ENCODE data around the gene MAN1A1.
"Not testable (repeated sequence)": the region's sequence is repeated elsewhere in the genome, so short reads cannot be mapped to it uniquely, and the experiment has no call there.

MAN1A1 gene

GRCh38 chr6:119170447-119171087 lies 179.0 kb downstream of the MAN1A1 start:
- no peak overlapping the region for H3K9ac ChIP-seq (ENCODE audit: low read length)
- H3K4me3 ChIP-seq (ENCODE audit: low read length): no peak overlapping the region
- no peak overlapping the region for H3K27ac ChIP-seq (ENCODE audit: low read length)
- H3K4me2 ChIP-seq (ENCODE audit: low read depth, low read length): no peak overlapping the region
- no peaks in the 10 kb centered on the region for H3K27me3 ChIP-seq (replicated peaks; ENCODE audit: insufficient read depth, low read length)
- no peak overlapping the region for H2AFZ ChIP-seq (ENCODE audit: low read length)
- peaks cover 5% of the 10 kb centered on the region; the same call in 1 of the 2 replicates for H3K4me1 ChIP-seq (ENCODE audit: low read length)
- no peaks in the 10 kb centered on the region for H4K20me1 ChIP-seq (ENCODE audit: insufficient read depth, low read length)
- TF ChIP-seq EZH2 (optimal IDR thresholded peaks at IDR 0.05; ENCODE audit: low read depth, low read length) (no peak), EZH2phosphoT487 (IDR thresholded peaks at IDR 0.05; ENCODE audit: low read length) (no peak), CTCF (IDR thresholded peaks at IDR 0.05; ENCODE audit: low read length) (no peak)
- peaks cover 3% of the 10 kb centered on the region; the same call in 1 of the 2 replicates for H3F3A ChIP-seq (ENCODE audit: insufficient read depth, low read length)
- H3K36me3 ChIP-seq (replicated peaks; ENCODE audit: insufficient read depth, low read length): no peaks in the 10 kb centered on the region
- no peaks in the 10 kb centered on the region for H3K9me2 ChIP-seq (replicated peaks; ENCODE audit: insufficient read depth, low read length)
- H3K79me2 ChIP-seq (ENCODE audit: low read length): no peaks in the 10 kb centered on the region
- H3K9me3 ChIP-seq (replicated peaks; ENCODE audit: insufficient read depth, low read length): no peaks in the 10 kb centered on the region
- DNase-seq: no peak

GRCh38 chr6:119170103-119170446 lies 179.5 kb downstream of the MAN1A1 start:
- Histone ChIP-seq H3K9me2 (replicated peaks; ENCODE audit: insufficient read depth, low read length) (no peaks in the 10 kb centered on the region), H3K27ac (ENCODE audit: low read length) (no peak overlapping the region), H3K27me3 (replicated peaks; ENCODE audit: insufficient read depth, low read length) (no peaks in the 10 kb centered on the region), H3K4me2 (ENCODE audit: low read depth, low read length) (no peak overlapping the region), H3K9me3 (replicated peaks; ENCODE audit: insufficient read depth, low read length) (no peaks in the 10 kb centered on the region), H3K36me3 (replicated peaks; ENCODE audit: insufficient read depth, low read length) (no peaks in the 10 kb centered on the region), H3K79me2 (ENCODE audit: low read length) (no peaks in the 10 kb centered on the region), H4K20me1 (ENCODE audit: insufficient read depth, low read length) (no peaks in the 10 kb centered on the region), H2AFZ (ENCODE audit: low read length) (no peak overlapping the region), H3F3A (ENCODE audit: insufficient read depth, low read length) (peaks cover 3% of the 10 kb centered on the region; the same call in 1 of the 2 replicates), H3K4me1 (ENCODE audit: low read length) (peaks cover 5% of the 10 kb centered on the region; the same call in 1 of the 2 replicates), H3K9ac (ENCODE audit: low read length) (no peak overlapping the region), H3K4me3 (ENCODE audit: low read length) (no peak overlapping the region)
- TF ChIP-seq EZH2 (optimal IDR thresholded peaks at IDR 0.05; ENCODE audit: low read depth, low read length): no peak
- no peak for TF ChIP-seq CTCF (IDR thresholded peaks at IDR 0.05; ENCODE audit: low read length)
- no peak for DNase-seq

- not testable (repeated sequence) for H2AFZ ChIP-seq (ENCODE audit: low read length); H3K9me3 ChIP-seq (replicated peaks; ENCODE audit: insufficient read depth, low read length); H3K27me3 ChIP-seq (replicated peaks; ENCODE audit: insufficient read depth, low read length); H3K36me3 ChIP-seq (replicated peaks; ENCODE audit: insufficient read depth, low read length); DNase-seq; H3K4me1 ChIP-seq (ENCODE audit: low read length); H3F3A ChIP-seq (ENCODE audit: insufficient read depth, low read length); H3K9me2 ChIP-seq (replicated peaks; ENCODE audit: insufficient read depth, low read length); H3K9ac ChIP-seq (ENCODE audit: low read length); H4K20me1 ChIP-seq (ENCODE audit: insufficient read depth, low read length); H3K79me2 ChIP-seq (ENCODE audit: low read length); H3K4me2 ChIP-seq (ENCODE audit: low read depth, low read length); H3K4me3 ChIP-seq (ENCODE audit: low read length); H3K27ac ChIP-seq (ENCODE audit: low read length)
Observed at GRCh38 chr6:119169355-119169754, 180.2 kb downstream of the MAN1A1 start.

DNA sequence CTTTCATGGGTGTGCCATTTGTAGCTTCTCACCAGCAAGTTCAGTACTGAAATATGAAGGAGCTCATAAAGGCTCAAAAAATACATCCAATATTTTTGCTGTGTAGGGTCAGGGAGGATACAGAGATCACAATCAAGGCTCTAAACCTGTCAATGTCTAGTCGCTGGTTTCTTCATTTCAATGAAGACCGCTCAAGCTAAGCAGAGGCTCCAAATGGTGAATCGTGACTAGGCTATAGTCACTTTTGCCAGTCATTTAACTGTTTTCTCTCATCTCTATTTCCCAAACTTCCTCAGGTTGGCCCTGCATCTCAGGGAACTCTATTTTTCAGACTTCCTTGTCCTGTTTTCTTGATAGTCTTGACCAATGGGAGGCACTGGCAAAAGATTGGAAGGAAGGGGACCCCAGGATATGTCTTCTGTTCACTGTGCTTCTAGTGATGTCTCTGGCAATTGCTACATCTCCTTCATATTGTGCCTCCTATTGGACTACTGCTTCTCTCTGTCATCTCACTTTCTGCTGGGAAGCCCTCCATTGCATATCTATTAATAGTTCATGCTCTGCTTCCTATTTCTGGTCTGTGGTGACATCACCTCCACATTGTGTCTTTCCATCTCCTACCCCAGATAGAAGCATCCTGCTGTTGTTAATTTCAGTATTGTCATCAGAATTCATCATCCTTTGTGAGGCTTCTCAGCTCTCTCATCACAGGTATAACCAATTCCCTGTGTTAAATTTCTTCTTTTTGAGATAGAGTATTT lies 183.4 kb downstream of the MAN1A1 start:
- Histone ChIP-seq H3K27me3 (replicated peaks; ENCODE audit: insufficient read depth, low read length) (no peaks in the 10 kb centered on the region), H3K9me3 (replicated peaks; ENCODE audit: insufficient read depth, low read length) (no peaks in the 10 kb centered on the region), H3K36me3 (replicated peaks; ENCODE audit: insufficient read depth, low read length) (no peaks in the 10 kb centered on the region), H3F3A (ENCODE audit: insufficient read depth, low read length) (no peaks in the 10 kb centered on the region), H3K27ac (ENCODE audit: low read length) (no peak overlapping the region), H2AFZ (ENCODE audit: low read length) (no peak overlapping the region), H3K79me2 (ENCODE audit: low read length) (no peaks in the 10 kb centered on the region), H3K4me2 (ENCODE audit: low read depth, low read length) (no peak overlapping the region), H3K9me2 (replicated peaks; ENCODE audit: insufficient read depth, low read length) (no peaks in the 10 kb centered on the region), H3K4me3 (ENCODE audit: low read length) (no peak overlapping the region), H3K4me1 (ENCODE audit: low read length) (peaks cover 13% of the 10 kb centered on the region), H4K20me1 (ENCODE audit: insufficient read depth, low read length) (no peaks in the 10 kb centered on the region), H3K9ac (ENCODE audit: low read length) (no peak overlapping the region)
- no peak for TF ChIP-seq CTCF (IDR thresholded peaks at IDR 0.05; ENCODE audit: low read length)
- no peak for TF ChIP-seq EZH2phosphoT487 (IDR thresholded peaks at IDR 0.05; ENCODE audit: low read length)
- TF ChIP-seq EZH2 (optimal IDR thresholded peaks at IDR 0.05; ENCODE audit: low read depth, low read length): no peak
- DNase-seq: no peak

Measured in MM.1S (cell line).